Left lung (tissue), 10 donors: ENCODE data around the gene SKOR2. TPM values are rescaled to one million over a fixed set of nuclear protein-coding genes. Genes with fewer than 3 reads are reported as not detected.

Experiments used
- ATAC-seq: fragments of 200-7000 bp; cut with Tn5 transposase; one replicate; pipeline ENCODE4 v1.9.1; 2020; ENCODE audit warnings: moderate library complexity
- DNase-seq, 4 donors: peaks; one replicate each; pipeline ENCODE4 v3.0.0-alpha.2; 2013 to 2020
- H3K27ac ChIP-seq, 2 donors: fragments of 200-600 bp; sonication (generic) in 1 of 2; one replicate each; pipeline versions ENCODE4 v1.5.0 to v1.8.0; 2020 to 2021
- H3K27me3 ChIP-seq, 2 donors: fragments of 200-600 bp; sonication (generic) in 1 of 2; one replicate each; pipeline versions ENCODE4 v1.5.0 to v1.8.0; 2020 to 2021
- H3K36me3 ChIP-seq, 2 donors: fragments of 200-600 bp; sonication (generic) in 1 of 2; one replicate each; pipeline versions ENCODE4 v1.5.0 to v1.8.0; 2020 to 2021
- H3K4me1 ChIP-seq, 2 donors: fragments of 200-600 bp; one replicate each; pipeline ENCODE4 v1.8.0; 2021
- H3K4me3 ChIP-seq, 2 donors: fragments of 200-600 bp; sonication (generic) in 1 of 2; one replicate each; pipeline versions ENCODE4 v1.5.0 to v1.8.0; 2020 to 2021; ENCODE audit warnings: mild to moderate bottlenecking in 1 of 2
- H3K9me3 ChIP-seq, 2 donors: fragments of 200-600 bp; sonication (generic) in 1 of 2; one replicate each; pipeline versions ENCODE4 v1.5.0 to v1.8.0; 2020 to 2021
- intact Hi-C, 2 donors: fragments of 100-400 bp; cut with DNase I; formaldehyde crosslinking; loops; one replicate each; pipeline versions ENCODE4 v1.11.2 to v1.14.2; 2022
- polyA plus RNA-seq, 6 donors: library from polyadenylated mRNA; unstranded; fragments of 120-200 nt; gene quantifications; one replicate each; pipeline ENCODE4 v1.2.1, GENCODE V29; 2013; ENCODE audit not compliant: insufficient read length in 6 of 6
- total RNA-seq, 2 donors: library from RNA; stranded (reverse); fragmentation: NEBNext Ultra II Directional; extraction: Animal tissue kit (Norgen Biotek cat#: 25700); gene quantifications; one replicate each; pipeline ENCODE4 v1.2.1, GENCODE V29; 2021
- TF ChIP-seq, protein P1 (sequence below), 2 donors: fragments of 200-600 bp; sonication (generic) in 1 of 2; IDR thresholded peaks; one replicate each; pipeline versions ENCODE4 v1.5.0 to v1.8.0; 2021; ENCODE audit warnings: antibody characterized with exemption in 2 of 2
- donor health status: DM: no; HTN: yes; CAD: no.
- donor health status: DM: no; HTN: no; CAD: no.

SKOR2 gene
- total and polyA plus RNA-seq, 8 donors = 0.11 TPM; not detected in 7

- TF ChIP-seq, protein P1, sequence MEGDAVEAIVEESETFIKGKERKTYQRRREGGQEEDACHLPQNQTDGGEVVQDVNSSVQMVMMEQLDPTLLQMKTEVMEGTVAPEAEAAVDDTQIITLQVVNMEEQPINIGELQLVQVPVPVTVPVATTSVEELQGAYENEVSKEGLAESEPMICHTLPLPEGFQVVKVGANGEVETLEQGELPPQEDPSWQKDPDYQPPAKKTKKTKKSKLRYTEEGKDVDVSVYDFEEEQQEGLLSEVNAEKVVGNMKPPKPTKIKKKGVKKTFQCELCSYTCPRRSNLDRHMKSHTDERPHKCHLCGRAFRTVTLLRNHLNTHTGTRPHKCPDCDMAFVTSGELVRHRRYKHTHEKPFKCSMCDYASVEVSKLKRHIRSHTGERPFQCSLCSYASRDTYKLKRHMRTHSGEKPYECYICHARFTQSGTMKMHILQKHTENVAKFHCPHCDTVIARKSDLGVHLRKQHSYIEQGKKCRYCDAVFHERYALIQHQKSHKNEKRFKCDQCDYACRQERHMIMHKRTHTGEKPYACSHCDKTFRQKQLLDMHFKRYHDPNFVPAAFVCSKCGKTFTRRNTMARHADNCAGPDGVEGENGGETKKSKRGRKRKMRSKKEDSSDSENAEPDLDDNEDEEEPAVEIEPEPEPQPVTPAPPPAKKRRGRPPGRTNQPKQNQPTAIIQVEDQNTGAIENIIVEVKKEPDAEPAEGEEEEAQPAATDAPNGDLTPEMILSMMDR (IDR thresholded peaks at IDR 0.05) = peak in 1 of 2 donors; percentile 24
- ATAC-seq (peak; percentile 98), DNase-seq (peak; percentile 78 to 94 (median 90))
- H3K36me3 ChIP-seq = no peaks in the 10 kb centered on the region
- H3K27me3 ChIP-seq = no peaks in the 10 kb centered on the region
- H3K4me3 ChIP-seq = peak within 1 kb of the TSS; percentile 93 to 94
- H3K27ac ChIP-seq = peak within 1 kb of the TSS; percentile 82 to 86
- no peaks in the 10 kb centered on the region for H3K9me3 ChIP-seq
- peaks cover 8 to 19% of the 10 kb centered on the region in 2 donors for H3K4me1 ChIP-seq
- intact Hi-C loops = no loop called here
Measured at GRCh38 chr18:47175898-47176575, 75.4 kb downstream of the SKOR2 start, which contains the start of gene IER3IP1. TSS of gene IER3IP1 (minus strand) at chr18:47176364. CDS start at chr18:47176277, 87 bp downstream.

DNA sequence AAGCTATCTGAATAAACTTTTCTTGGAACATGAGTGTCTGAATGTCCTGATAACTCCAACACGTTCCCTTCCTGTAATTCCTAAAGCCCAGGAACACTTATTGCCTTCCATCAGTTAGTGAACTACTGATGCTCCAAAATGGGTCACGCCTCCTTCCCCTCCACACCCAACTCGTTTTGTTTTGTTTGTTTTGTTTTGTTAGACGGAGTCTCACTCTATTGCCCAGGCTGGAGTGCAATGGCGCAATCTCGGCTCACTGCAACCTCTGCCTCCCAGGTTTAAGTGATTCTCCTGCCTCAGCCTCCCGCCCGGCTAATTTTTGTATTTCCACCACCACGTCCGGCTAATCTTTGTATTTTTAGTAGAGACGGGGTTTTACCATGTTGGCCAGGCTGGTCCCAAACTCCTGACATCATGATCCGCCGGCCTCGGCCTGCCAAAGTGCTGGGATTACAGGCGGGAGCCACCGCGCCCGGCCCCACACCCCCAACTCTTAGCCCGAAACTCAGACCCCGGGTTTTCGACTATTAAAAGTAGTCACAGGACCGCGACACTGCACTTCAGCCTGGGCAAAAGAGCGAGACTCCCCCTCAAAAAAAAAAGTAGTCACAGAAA is 76.1 kb downstream of the SKOR2 start:
- Histone ChIP-seq H3K27ac (peak overlapping the region; percentile 82 to 86), H3K9me3 (no peaks in the 10 kb centered on the region), H3K27me3 (no peaks in the 10 kb centered on the region), H3K4me1 (peaks cover 8 to 19% of the 10 kb centered on the region in 2 donors), H3K36me3 (no peaks in the 10 kb centered on the region), H3K4me3 (peak overlapping the region; percentile 93 to 94)
- TF ChIP-seq, protein P1 (IDR thresholded peaks at IDR 0.05) = no peak
- DNase-seq = peak in 1 of 4 donors; percentile 10
- intact Hi-C loops = no loop called here
- ATAC-seq = peak; percentile 47

GRCh38 chr18:47174545-47175116 is 76.8 kb downstream of the SKOR2 start:
- Histone ChIP-seq H3K4me3 (peak overlapping the region; percentile 93 to 94), H3K36me3 (no peaks in the 10 kb centered on the region), H3K27me3 (no peaks in the 10 kb centered on the region), H3K27ac (no peak overlapping the region), H3K9me3 (no peaks in the 10 kb centered on the region), H3K4me1 (peaks cover 8 to 19% of the 10 kb centered on the region in 2 donors)
- TF ChIP-seq, protein P1 (IDR thresholded peaks at IDR 0.05) = no peak
- ATAC-seq (peak; percentile 61), DNase-seq (peak in 1 of 4 donors; percentile 17)
- intact Hi-C loops = no loop called here

DNA sequence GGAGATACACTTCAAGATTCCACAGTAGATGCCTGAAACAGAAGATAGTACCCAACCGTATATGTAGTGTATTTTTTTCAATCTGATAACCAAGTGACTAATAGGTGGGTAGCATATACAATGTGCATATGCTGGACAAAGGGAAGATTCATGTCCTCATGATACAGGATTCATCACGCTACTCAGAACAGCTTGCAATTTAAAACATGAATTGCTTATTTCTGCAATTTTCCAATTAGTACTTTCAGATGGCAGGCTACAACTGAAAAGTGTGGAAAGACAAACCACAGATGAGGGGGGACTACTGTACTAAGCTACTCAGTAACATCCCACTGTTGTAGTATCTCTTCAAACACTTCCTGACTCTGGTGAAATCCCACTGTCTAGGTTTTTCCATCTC is 79.0 kb downstream of the SKOR2 start:
- TF ChIP-seq, protein P1 (IDR thresholded peaks at IDR 0.05) = no peak

DNA sequence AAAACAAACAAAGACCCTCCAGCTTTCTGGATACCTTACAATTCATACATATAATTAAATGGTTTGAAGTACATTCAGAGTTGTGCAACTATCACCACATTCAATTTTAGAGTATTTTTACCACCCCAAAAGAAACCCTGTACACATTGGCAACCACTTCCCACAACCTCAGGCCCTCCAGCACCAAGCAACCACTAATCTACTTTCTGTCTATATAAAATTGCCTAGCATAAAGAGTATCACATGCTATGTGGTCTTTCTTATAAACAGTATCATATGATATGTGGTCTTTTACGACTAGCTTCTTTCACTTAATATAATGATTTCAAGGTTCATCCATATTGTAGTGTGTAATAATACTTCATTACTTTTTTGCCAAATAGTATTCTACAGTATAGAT is 82.5 kb downstream of the SKOR2 start:
- Histone ChIP-seq H3K27me3 (no peaks in the 10 kb centered on the region), H3K9me3 (no peaks in the 10 kb centered on the region), H3K27ac (no peak overlapping the region), H3K4me1 (peaks cover 0 to 6% of the 10 kb centered on the region in 2 donors), H3K4me3 (no peak overlapping the region), H3K36me3 (no peaks in the 10 kb centered on the region)
- TF ChIP-seq, protein P1 (IDR thresholded peaks at IDR 0.05) = no peak
- DNase-seq (no peak), ATAC-seq (no peak)
- intact Hi-C loops = no loop called here

More for the DNA sequence above, 79.0 kb downstream of the SKOR2 start:
- Histone ChIP-seq H3K4me3 (no peak overlapping the region), H3K27ac (no peak overlapping the region), H3K27me3 (no peaks in the 10 kb centered on the region), H3K4me1 (peaks cover 8 to 19% of the 10 kb centered on the region in 2 donors), H3K9me3 (no peaks in the 10 kb centered on the region), H3K36me3 (no peaks in the 10 kb centered on the region)
- DNase-seq = no peak
- intact Hi-C loops = no loop called here
- ATAC-seq = no peak
